Activated CD4-positive, CD25-positive, alpha-beta regulatory T cell treated with anti-CD3 and anti-CD28 coated beads, Interleukin-2, amount 50 U/mL, for 16 hours (primary cell): ENCODE measurements around the gene TYW1B.
"Not testable (repeated sequence)": the region's sequence is repeated elsewhere in the genome, so short reads cannot be mapped to it uniquely, and the experiment has no call there.

Experiments
- DNase-seq: peaks from one replicate; pipeline ENCODE4 v3.0.0-alpha.2; 2020; ENCODE audit warnings: low read depth, low spot score

The TYW1B gene

GRCh38 chr7:72827839-72828591 is at the start of gene TYW1B:
TYW1B (minus strand) TSS chr7:72828200; CDS start chr7:72828075, 125 bp downstream.
- DNase-seq, result peak; percentile 95

GRCh38 chr7:72867591-72867990 is 39.6 kb upstream of the TYW1B start:
- not testable (repeated sequence) for DNase-seq

- not testable (repeated sequence) for DNase-seq
Observed at GRCh38 chr7:72858846-72859400, 30.9 kb upstream of the TYW1B start.

- not testable (repeated sequence) for DNase-seq
Observed at GRCh38 chr7:72857925-72858324, 29.9 kb upstream of the TYW1B start.

- not testable (repeated sequence) for DNase-seq
Observed at GRCh38 chr7:72855261-72855660, 27.3 kb upstream of the TYW1B start.

GRCh38 chr7:72852937-72853336 is 24.9 kb upstream of the TYW1B start:
- not testable (repeated sequence) for DNase-seq

- DNase-seq, result not testable (repeated sequence)
Observed at GRCh38 chr7:72850746-72851145, 22.7 kb upstream of the TYW1B start.

GRCh38 chr7:72844146-72844545 is 16.1 kb upstream of the TYW1B start:
- not testable (repeated sequence) for DNase-seq

- DNase-seq, result not testable (repeated sequence)
Observed at GRCh38 chr7:72843166-72843565, 15.2 kb upstream of the TYW1B start.

GRCh38 chr7:72840966-72841511 is 13.0 kb upstream of the TYW1B start:
- DNase-seq, result not testable (repeated sequence)

GRCh38 chr7:72838315-72838714 is 10.3 kb upstream of the TYW1B start:
- DNase-seq, result not testable (repeated sequence)

- not testable (repeated sequence) for DNase-seq
Observed at GRCh38 chr7:72837291-72837690, 9.3 kb upstream of the TYW1B start.

GRCh38 chr7:72830567-72830966 is 2.6 kb upstream of the TYW1B start:
- DNase-seq, result not testable (repeated sequence)

- DNase-seq, result peak; percentile 18
Observed at GRCh38 chr7:72829687-72830354, 1.8 kb upstream of the TYW1B start.

- DNase-seq, result peak; percentile 95
Observed at GRCh38 chr7:72829291-72829686, 1.3 kb upstream of the TYW1B start.

GRCh38 chr7:72823765-72824732 is 4.0 kb downstream of the TYW1B start:
- not testable (repeated sequence) for DNase-seq

- DNase-seq, result not testable (repeated sequence)
Observed at GRCh38 chr7:72822497-72822896, 5.5 kb downstream of the TYW1B start.

GRCh38 chr7:72818663-72819361 is 9.2 kb downstream of the TYW1B start:
- DNase-seq, result not testable (repeated sequence)

- DNase-seq, result not testable (repeated sequence)
Observed at GRCh38 chr7:72817661-72818060, 10.3 kb downstream of the TYW1B start.
